SK-MEL-5 (cell line): Measurements from ENCODE around the gene NHLRC4. TPM values are rescaled to one million over a fixed set of nuclear protein-coding genes. Genes with fewer than 3 reads are reported as not detected.
"Not testable (repeated sequence)": the region's sequence is repeated elsewhere in the genome, so short reads cannot be mapped to it uniquely, and the experiment has no call there.

Experiments used
- DNase-seq: peaks from one replicate; pipeline ENCODE4 v3.0.0-alpha.2; 2016; ENCODE audit warnings: low read depth, low spot score
- in situ Hi-C: cut with HindIII; loops from 2 replicates; pipeline ENCODE4 v1.10.0; 2016; ENCODE audit warnings: low sequenced_read_pairs, high pct_unique_total_duplicates, low pct_unique_long_range_greater_than_20kb
- total RNA-seq: library from RNA; depleted of rRNA; stranded (reverse); fragments of >200 nt; shearing (Covaris generic); gene quantifications from 2 replicates; pipeline ENCODE4 v1.2.3, GENCODE V29; 2014

NHLRC4 gene
- total RNA-seq, 1 experiment from 2014 or later, result 1.1 TPM

- in situ Hi-C loops, result no loop called here
- DNase-seq, result peak; percentile 33
Measured at GRCh38 chr16:588639-588888, 21.8 kb downstream of the NHLRC4 start.

GRCh38 chr16:588889-589657 lies 22.3 kb downstream of the NHLRC4 start:
- peak; percentile 90 for DNase-seq
- in situ Hi-C loops, result no loop called here

- in situ Hi-C loops, result no loop called here
- DNase-seq, result peak; percentile 96
Measured at GRCh38 chr16:589658-590187, 22.9 kb downstream of the NHLRC4 start, which contains the start of gene RAB40C. Gene RAB40C, plus strand, starts transcription at chr16:590066. Its CDS starts 226 bp downstream, at chr16:590292.

- DNase-seq, result no peak
- in situ Hi-C loops, result no loop called here
Measured at GRCh38 chr16:590188-590814, 23.5 kb downstream of the NHLRC4 start.

GRCh38 chr16:590815-591200 lies 24.0 kb downstream of the NHLRC4 start:
- in situ Hi-C loops, result no loop called here
- DNase-seq, result no peak

GRCh38 chr16:591231-591630 lies 24.4 kb downstream of the NHLRC4 start:
- DNase-seq, result no peak
- in situ Hi-C loops, result no loop called here

- DNase-seq, result no peak
- in situ Hi-C loops, result no loop called here
Measured at GRCh38 chr16:591892-592517, 25.2 kb downstream of the NHLRC4 start.

- in situ Hi-C loops, result no loop called here
Measured at GRCh38 chr16:592518-593306, 25.9 kb downstream of the NHLRC4 start.

GRCh38 chr16:593406-593805 lies 26.6 kb downstream of the NHLRC4 start:
- no peak for DNase-seq
- in situ Hi-C loops, result no loop called here

More at GRCh38 chr16:592518-593306, 25.9 kb downstream of the NHLRC4 start:
- no peak for DNase-seq

- no peak for DNase-seq
- in situ Hi-C loops, result no loop called here
Measured at GRCh38 chr16:593807-594206, 27.0 kb downstream of the NHLRC4 start.

- in situ Hi-C loops, result no loop called here
- DNase-seq, result no peak
Measured at GRCh38 chr16:595094-595528, 28.3 kb downstream of the NHLRC4 start.

- DNase-seq, result no peak
- in situ Hi-C loops, result no loop called here
Measured at GRCh38 chr16:595942-596735, 29.3 kb downstream of the NHLRC4 start.

GRCh38 chr16:596736-597060 lies 29.9 kb downstream of the NHLRC4 start:
- in situ Hi-C loops, result no loop called here
- DNase-seq, result no peak

- DNase-seq, in situ Hi-C loops: not testable (repeated sequence)
Measured at GRCh38 chr16:597655-598054, 30.9 kb downstream of the NHLRC4 start.

- DNase-seq, result no peak
- in situ Hi-C loops, result no loop called here
Measured at GRCh38 chr16:598823-599739, 32.3 kb downstream of the NHLRC4 start.

GRCh38 chr16:600781-601180 lies 34.0 kb downstream of the NHLRC4 start:
- DNase-seq, result peak; percentile 52
- in situ Hi-C loops, result no loop called here
